Epithelial cell of prostate (primary cell): ENCODE results near the gene PRR4.

ENCODE experiments used
- DNase-seq: peaks from one replicate; pipeline ENCODE4 v3.0.0-alpha.2; 2011; ENCODE audit warnings: low read depth, low spot score
- H3K27ac ChIP-seq: fragments of 450-650 bp; 2 replicates; pipeline ENCODE4 v1.5.1; 2017; ENCODE audit warnings: mild to moderate bottlenecking

The PRR4 gene

DNA sequence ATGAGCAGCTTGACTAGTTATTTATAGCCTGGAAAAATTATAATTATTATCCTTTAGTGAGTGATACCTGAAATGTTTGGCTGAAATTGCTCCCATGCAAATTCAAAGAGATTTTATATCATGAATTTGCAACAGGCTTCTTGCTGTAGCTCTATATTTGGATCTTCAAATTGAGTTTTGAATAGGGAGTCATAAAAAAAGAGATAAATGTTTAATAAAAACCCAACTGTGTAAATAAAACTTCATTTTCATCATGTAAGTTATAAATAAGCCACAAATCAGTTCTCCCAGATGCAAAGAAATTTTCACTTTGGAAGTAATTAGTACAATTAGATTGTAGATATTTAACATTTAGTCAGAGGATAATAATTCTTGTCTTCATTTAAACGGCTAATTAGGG, 42.1 kb downstream of the PRR4 start, which contains the start of gene TAS2R8:
TSS of gene TAS2R8 (minus strand) at position 101 of the 400 bp plus-strand sequence. CDS start 306 bp downstream, outside the sequence.
- DNase-seq = no peak
- H3K27ac ChIP-seq = no peak within 1 kb of the TSS

DNA sequence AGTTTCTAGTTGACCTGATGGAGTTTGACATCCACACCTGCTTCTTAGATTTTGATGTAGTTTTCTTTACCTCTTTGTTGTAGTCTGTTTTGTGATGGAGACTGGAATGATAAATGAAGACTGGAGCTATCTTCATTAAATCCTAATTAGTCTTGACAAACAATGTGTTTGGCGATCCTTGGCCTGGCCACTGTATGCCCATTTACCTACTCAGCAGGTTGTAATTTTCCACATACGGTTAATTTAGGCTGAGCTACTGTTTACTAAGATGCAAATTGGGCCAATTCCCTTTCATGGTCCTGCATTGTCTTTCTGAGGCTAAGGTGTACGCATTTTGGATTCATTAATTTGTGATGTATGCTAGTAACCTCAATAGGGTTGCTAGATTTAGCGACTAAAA, 46.7 kb downstream of the PRR4 start, which contains the start of gene TAS2R7:
TSS of gene TAS2R7 (minus strand) at position 41 of the 400 bp plus-strand sequence. CDS start 57 bp downstream, outside the sequence.
- H3K27ac ChIP-seq = no peak within 1 kb of the TSS
- no peak for DNase-seq

DNA sequence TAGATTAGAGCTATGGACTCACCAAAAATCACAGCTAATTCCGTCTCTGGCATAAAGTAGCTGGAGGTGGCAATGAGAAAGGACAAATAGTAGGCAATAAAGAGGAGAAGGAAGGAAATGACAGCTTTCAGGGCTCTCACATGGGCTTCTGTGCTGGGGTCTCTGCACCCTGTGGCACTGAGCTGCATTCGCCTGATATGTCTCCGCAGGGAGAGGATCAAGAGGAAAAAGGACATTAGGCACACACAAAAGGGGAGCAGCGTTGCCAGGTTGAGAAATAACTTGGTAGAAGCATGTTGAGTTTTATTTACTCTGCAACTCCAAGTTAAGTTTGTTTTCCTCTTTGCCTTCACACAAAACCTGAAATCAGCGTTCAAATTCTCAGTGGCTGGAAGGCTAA, 47.5 kb downstream of the PRR4 start:
- no peak for DNase-seq

More for the DNA sequence above, 47.5 kb downstream of the PRR4 start:
- no peak overlapping the region for H3K27ac ChIP-seq
